Endometrium (tissue), 2 donors: Measurements from ENCODE around the gene USP38.
"Not testable (repeated sequence)": the region's sequence is repeated elsewhere in the genome, so short reads cannot be mapped to it uniquely, and the experiment has no call there.

Experiments
- FAIRE-seq: peaks from 2 replicates; lab custom pipeline; 2012; peaks lifted over from hg19 to GRCh38; lab: Jason Lieb, UNC
- donor health status: control.
- donor health status: control.

The USP38 gene

DNA sequence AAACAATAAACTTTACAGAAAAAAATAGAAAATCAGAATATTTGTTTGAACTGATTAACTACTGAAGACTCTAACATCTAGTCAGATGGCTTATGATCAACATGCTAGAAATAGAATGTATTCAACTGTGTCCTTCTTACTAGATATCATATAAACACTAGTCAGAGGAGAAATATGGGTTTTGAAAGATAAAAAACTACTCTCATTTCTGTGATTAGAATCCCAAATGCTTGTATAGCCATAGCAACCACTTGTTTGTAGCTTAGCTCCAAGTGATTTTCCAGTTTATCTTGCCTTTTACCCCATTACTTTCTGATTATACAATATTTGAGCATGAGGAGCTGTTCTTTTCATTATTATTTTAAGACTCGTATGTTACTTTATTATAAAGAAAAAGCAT lies 31.2 kb downstream of the USP38 start:
- FAIRE-seq = no peak

DNA sequence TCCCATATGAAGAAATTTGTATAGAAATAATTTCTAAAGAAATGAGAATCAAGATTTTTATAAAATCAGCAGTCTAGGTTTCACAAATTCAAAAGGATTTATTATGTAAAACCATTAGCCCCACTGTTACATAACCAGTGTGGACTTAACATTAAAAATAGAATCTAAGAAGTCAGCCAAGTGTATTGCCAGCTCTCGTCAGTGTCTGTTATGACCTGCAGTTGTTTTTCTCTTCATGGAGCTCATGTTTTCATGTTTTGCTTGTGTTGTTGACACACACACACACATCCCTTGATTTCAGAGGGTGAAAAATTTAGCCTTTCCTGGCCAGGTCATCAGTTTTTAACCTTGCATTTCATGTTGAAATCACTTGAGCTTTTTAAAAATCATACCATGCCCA lies 39.5 kb downstream of the USP38 start:
- no peak for FAIRE-seq

DNA sequence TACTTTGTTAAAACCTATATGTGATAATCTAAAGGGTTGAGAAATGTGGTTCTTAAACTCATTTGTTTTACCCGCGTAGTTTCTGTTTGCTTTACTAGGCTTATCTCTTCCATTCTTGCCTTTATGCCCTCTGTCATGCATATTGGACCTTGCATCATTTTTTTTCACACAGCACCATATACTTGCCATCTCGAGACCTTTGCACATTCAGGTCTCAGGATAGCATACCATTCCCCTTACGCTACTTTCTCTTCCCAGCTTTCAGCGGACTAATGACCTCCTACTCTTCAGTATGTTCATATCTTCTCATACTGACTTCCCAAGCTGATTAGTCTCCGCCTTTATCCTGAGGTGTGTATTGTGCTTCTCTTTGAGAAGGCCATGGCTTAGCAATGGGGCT lies 40.5 kb downstream of the USP38 start:
- no peak for FAIRE-seq

DNA sequence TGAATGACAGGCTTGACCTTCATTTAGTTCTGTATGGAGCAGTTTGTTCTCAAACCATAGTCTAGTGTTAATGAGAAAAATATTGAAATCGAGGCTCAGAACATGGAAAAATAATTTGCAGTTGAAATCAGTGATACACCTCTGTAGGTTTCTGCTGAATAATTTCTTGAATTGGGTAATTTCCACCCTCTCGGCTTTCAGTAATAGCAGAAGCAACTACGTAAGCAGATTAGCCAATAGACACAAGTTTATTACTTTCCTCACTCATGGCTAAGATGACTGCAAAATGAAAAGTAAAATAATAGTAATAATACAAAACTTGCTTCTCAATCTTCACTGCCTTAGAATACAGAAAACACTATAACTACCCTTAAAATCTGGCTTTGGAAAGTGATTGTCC lies 46.0 kb downstream of the USP38 start:
- no peak for FAIRE-seq

DNA sequence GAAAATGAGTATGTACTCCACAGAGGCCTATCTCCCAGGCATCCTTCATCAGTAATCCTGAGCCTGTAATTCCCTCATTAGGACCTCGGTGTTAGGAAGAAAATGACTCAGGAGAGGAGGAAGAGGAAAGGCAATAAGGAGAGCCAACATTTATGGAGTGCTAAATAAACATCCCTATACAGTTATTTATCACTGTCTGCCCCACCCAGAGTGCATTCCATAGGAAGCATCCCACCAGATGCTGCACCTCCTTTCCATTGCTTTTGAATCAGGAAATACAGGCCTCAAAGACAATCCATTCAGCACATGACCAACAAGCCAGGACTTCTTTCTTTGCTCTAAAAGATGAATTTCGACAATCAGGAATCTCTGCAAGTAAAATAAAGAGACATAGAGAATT lies 47.6 kb downstream of the USP38 start:
- FAIRE-seq = no peak

DNA sequence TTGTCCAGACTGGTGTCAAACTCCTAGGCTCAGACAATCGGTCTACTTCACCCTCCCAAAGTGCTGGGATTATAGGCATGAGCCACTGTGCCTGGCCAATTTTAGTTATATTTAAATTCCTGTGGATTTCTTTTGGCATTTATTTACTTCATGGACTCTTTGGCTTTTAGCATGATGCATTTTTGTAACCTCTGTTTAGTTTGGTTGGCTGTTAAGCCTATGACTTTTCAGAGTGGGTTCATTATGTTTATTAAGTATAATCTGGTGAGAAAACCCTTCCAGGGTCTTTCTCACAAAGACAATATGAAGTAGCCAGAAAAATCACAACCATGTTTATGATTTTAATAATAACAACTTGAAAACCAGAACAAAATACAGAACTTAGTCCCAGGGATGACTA lies 49.4 kb downstream of the USP38 start:
- no peak for FAIRE-seq

DNA sequence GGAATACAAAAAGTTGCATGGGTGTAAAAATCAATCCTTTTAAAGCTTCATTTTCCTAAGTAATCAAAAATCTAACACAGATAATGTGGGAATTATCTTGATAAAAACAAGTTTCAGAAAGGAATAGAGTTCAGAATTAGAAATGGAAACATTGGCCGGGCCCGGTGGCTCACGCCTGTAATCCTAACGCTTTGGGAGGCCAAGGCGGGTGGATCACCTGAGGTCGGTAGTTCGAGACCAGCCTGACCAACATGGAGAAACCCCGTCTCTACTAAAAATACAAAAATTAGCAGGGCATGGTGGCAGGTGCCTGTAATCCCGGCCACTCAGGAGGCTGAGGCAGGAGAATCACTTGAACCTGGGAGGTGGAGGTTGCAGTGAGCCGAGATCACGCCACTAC lies 52.5 kb downstream of the USP38 start:
- FAIRE-seq = not testable (repeated sequence)

DNA sequence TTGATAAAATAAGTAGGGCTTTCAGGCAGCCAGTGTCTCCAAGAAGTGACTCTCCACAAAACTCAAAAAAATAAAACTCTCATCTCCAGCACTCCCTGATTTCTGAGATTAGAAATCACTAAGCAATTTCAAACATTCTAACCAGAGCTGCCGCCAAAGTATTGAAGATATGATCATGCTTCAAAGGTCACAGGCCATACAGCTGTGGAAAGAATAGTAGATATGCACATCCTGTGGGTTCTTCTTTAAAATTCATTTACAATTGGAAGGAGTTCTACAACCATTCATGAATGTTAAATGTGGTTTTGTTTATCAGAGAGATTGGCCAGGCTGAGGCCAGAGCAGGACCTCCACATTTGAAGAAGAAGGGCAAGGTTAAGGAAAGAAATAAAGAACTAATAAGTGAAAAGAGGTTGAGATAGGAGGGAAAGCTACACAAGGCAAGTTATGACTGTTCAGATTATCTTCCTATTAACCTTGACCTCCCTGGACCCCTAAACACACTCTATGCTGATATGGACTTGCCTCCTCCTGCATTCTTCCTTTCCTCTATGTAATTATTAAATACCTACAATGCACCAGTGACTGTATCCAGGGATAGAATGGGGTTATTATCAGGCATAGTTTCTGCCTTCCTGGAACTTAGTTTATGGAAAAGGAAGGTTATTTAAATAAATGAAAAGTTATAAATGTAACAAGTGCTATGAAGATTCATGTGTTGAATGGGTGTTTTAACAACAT lies 56.4 kb downstream of the USP38 start:
- FAIRE-seq = no peak

DNA sequence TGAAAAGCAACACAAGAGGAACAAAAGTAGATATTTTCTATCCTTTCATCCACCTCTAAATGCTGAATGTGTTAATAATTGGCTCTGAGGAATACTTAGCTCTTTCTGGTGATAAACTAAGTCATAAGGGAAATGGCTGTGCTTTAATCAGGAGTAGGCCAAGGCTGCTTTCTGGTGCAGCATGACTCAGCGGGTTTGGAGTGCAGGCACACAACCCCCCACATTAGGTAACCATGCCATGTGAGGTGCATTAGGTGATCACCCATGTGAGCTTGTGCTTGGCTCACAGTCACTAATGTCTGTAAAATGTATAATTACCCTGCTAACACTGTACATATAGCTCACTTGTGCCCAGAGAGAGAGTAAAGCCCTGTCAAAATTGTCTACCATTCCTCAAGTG lies 57.2 kb downstream of the USP38 start:
- no peak for FAIRE-seq

DNA sequence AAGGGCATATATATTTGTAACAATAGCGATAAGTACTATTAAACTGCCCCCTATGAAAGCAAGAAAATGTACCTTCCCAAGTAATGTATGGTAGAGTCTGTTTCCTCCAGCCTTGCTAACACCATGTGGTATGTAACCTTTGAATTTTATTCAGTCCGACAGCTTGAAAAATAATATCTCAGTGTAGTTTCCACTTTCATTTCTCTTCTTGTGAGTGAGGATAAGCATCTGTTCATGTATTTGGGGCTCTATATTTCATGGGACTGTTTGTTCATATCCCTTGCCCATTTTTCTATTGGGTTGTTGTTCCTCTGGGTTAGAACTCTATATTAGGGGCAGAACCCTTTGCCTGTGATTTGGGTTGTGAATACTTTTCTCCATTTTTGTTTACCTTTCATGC lies 58.3 kb downstream of the USP38 start:
- no peak for FAIRE-seq

DNA sequence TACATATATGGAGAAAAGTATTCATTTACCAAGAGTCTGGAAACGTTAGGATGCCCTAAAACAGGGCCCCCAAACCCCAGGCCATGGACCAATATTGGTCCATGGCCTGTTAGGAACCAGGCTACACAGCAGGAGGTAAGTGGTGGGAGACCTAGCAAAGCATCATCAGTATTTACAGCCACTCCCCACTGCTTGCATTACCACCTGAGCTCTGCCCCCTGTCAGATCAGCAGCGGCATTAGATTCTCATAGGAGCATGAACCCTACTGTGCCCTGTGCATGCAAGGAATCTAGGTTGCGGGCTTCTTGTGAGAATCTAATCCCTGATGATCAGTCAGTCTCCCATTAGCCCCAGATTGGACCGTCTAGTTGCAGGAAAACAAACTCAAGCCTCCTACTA lies 62.3 kb downstream of the USP38 start:
- no peak for FAIRE-seq

DNA sequence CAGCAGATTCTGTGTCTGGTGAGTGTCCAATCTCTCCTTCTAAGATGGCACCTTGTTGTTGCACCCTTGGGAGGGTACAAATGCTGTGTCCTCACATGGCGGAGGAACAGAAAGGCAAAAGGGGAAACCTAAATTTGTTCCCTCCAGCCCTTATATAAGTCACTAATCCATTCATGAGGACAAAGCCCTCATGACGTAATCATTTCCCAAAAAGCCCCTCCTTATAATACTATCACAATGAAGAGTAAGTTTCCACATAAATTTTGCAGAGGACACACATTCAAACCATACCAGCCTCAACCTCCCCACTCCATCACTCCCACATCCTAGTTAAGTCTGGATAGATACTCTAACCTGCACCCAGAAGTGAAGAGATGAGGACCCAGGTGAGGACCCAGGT lies 63.1 kb downstream of the USP38 start:
- FAIRE-seq = no peak

DNA sequence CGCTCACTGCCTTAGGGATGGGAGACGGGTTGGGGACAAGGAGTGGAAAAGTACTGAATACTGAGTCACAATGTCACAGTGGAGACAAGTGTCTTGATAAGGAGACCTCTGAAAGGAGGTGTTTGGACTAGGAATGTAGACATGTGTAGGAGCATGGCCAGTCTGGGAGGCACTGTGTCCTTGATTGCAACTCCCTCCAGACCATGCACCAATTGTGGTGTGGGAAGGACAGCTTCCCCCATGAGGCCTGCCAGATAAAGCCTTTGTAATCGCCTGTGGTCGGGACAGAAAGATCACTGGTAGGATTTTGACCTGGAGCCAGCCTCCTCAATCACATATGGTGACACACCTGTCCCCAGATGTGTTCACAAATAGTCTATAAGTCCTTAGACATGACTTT lies 64.1 kb downstream of the USP38 start:
- FAIRE-seq = no peak

DNA sequence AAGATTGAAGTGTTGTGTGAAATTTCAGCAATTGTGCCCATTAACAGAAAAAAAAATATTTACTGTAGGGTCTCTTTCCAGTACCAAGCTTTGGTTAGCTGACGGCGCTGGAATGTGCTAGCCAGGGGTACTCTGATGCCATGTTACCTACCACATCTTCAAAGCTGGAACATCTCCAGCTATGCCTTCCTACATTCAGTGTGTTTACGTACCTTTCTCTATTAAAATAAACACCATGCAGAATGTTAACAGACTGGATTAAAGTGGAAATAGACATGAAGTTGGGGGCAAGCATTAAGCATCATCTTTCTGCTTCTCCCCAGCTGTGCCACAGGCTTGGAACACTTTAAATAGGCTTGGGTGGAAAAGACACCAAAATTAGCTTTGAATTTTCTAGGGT lies 65.9 kb downstream of the USP38 start:
- no peak for FAIRE-seq

DNA sequence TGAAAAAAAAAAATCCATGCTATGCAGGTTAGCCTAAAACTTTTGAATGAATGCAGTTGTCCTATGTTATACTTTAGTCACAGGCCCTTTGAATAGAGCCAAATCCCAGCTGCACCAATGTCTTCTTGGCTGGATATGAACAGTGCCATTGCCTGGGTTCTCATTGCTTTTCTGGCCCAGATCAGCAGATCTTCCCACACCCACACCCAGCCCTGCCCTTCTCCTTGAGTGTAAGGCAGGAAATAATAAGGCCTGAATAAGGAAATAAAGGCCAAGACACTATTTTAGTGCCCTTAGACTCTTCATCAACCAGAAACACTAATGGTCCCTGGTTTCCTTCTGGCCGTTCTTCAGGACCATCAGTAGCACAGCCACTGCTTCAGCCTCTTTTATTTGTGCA lies 66.6 kb downstream of the USP38 start:
- FAIRE-seq = no peak

DNA sequence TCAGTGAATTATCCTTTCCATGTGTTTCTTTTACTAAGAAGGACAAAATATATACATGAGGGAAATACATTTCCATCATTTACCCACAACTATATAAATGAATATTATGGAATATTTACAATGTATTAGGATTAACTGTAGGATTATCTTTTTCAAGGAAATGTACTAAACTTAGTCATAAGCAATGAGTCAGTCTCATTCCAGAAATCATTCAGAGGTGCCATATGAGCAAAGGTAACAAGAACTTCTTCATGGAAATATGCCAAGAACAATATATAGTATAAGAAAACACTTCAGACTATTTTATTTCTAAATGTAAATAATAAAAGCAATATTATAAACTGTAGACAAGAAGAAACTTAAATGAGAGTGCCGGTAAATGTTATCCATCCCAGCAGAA lies 67.1 kb downstream of the USP38 start:
- FAIRE-seq = no peak

DNA sequence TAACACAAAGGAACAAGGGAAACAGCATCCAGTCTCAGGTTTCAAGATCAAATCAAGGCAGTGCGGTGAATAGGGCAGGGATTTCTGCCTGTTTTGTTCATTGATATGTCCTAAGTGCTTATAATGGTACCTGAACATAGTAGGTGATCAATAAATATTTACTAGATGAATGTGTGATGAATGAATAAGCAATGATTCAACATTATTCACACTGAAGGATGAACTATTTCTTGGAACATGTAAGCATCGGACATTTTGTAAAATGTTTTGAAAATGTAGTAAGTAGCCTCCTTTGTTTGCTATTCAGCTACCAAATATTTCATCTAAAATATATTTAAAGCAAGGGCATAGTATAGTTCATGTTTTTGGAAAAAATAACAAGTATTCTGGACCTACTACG lies 67.8 kb downstream of the USP38 start:
- FAIRE-seq = no peak

DNA sequence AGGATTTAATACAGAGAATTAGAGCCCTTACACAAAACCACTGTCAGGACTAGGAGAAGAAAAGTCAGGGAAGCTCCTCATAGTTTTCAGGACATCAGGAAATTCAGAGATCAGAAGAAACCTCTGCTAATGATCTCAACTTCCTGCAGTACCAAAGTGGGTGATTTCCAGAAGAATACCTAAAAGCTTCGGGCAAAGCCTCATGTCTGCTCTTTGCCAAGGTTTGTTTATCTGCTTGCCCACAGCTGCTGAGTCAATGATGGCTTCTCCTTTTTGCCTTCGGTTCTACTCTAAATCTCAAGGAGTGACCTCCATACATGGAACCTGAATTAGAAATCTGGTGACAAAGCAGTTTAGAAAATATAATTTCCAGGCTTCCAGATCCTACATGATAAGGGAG lies 68.4 kb downstream of the USP38 start:
- FAIRE-seq = no peak

DNA sequence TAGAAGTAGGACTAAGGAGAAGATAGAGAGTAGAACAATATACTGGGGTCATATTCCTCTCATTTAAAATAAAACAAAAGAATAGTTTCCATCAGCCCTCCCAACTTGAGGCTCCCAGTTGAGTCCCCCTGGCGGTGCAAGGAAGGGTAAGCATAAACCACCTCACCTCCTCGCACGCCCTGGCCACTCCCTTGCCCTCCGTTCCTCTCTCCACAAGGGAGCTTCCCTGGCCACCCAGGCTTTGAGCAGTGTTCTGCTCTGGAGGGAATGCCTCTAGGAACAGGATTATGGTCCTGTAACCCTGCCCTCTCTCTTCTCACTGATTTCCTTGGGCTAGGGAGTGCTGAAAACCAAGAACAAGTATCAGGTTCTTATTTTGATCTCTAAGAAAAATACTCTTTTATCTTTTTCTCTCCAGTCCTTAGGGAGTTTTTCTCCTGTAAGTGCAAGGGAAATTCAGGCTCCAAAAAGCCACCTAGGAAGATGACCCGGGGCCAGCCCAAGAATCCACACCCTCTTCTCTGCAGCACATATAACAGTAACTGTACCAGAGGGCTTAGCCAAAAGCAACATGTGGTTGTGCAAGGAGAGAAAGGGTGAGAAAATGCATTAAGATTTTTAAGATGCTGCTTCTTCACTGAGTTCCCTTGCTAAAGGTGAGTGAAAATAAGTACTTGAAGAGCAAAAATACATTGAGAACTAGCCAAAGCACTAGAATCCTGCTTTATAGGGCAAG lies 69.9 kb downstream of the USP38 start:
- no peak for FAIRE-seq

DNA sequence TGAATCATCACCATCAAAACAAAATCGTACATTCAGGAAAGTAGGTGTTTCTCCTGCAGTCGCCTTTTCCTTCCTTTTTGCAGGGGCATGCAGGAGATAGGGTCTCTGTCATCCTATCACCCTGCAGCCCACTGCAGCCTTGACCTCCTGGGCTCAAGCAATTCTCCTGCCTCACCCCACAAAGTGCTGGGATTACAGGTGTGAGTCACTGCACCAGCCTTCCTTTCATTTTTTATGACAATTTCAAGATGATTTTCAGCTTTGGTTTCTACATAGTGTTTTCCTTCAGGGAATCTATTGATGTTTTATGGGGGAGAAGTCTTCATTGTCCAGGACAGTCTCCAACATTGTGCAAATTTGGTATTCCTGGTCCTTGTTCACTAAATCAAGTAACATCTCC lies 71.7 kb downstream of the USP38 start:
- FAIRE-seq = no peak

DNA sequence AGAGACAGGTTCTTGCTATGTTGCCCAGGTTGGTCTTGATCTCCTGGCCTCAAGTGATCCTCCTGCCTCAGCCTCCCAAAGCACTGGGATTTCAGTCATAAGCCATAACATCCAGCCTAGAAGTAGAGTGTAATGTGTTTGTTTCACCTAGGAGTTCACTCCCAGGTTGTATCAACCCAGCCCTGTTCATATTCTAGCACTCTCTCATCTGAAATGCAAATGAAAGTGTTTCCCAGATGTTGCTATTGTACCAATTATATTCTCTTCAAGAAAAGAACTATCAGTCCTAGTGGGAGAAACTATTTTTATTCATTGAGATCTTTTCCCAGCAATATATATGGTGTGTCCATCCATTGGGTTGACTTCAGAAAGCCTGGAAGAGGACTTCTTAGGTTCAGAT lies 72.6 kb downstream of the USP38 start:
- no peak for FAIRE-seq

DNA sequence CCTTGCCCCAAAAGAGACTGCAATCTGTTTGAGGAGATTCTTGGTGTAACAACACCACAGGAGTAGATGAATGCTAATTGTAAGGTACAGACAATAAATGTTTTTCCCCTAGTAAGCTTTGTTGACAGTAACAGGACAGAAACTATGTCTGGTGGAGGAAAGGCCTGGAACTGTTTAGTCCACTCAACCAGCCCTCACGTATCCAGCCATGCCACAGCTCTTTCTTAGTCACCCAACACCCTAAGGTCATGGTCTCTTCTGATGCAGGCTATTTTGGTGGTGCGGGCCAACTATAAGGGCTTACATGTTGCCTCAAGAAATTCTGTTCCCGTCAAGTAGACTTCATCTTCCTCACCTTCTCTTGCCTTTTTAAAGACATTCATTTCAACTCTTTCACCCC lies 76.0 kb downstream of the USP38 start:
- no peak for FAIRE-seq

DNA sequence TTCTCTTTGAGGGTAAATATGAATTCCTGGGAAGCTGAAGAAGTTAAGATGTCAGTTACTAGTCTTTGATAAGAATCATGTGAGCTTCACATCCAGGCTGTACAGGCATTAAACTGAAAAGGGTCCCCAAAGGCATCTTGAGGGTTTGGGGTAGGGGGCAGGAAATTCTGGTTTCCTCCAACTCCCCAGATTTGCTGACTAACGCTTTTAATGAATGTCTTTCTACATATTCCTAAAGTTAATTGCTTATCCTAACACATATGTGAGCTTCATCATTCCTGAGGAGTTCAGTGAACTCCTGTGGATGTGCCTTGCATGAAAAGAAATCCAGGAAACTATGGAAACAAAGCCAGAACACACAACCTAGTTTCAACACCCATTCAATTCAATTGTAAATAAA lies 78.1 kb downstream of the USP38 start:
- FAIRE-seq = no peak

DNA sequence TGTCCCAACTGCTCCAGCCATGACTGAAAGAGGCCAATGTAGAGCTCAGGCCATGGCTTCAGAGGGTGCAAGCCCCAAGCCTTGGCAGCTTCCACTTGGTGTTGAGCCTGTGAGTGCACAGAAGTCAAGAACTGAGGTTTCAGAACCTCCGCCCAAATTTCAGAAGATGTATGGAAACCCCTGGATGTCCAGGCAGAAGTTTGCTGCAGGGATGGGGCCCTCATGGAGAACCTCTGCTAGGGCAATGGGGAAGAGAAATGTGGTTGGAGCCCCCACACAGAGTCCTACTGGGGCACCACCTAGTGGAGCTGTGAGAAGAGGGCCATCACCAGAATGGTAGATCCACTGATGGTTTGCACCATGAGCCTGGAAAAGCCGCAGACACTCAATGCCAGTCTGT lies 83.0 kb downstream of the USP38 start:
- not testable (repeated sequence) for FAIRE-seq
